H1 (cell line): ENCODE results near the gene DRAXIN. TPM values are rescaled to one million over a fixed set of nuclear protein-coding genes. Genes with fewer than 3 reads are reported as not detected.
A peak's percentile ranks its signal among the peaks of the same experiment; 100 is the strongest.

Source experiments
- CTCF ChIA-PET: fragments of 300-600 bp; sonication (Branson Sonifier 250); formaldehyde crosslinking; loops from one replicate; lab custom pipeline; 2021; ENCODE audit not compliant: partially characterized antibody; lab: Charles Lee
- POLR2A ChIA-PET: fragments of 300-600 bp; sonication (Branson Sonifier 250); formaldehyde crosslinking; loops from one replicate; lab custom pipeline; 2021; ENCODE audit warnings: inconsistent platforms; ENCODE audit not compliant: partially characterized antibody; lab: Charles Lee
- DNase-seq, 2 experiments: peaks; one replicate each; pipeline versions ENCODE4 v3.0.0 to v3.0.0-alpha.2; 2010 to 2022; ENCODE audit warnings: low spot score in 2 of 2, low read depth in 1 of 2, mixed read lengths in 1 of 2
- FAIRE-seq: peaks from 2 replicates; lab custom pipeline; 2011; peaks lifted over from hg19 to GRCh38; lab: Jason Lieb, UNC
- H2AFZ ChIP-seq: 2 replicates; pipeline ENCODE4 v1.8.1; 2012; ENCODE audit warnings: low read length, inconsistent platforms
- H2AK5ac ChIP-seq: 2 replicates; pipeline ENCODE4 v1.6.1; 2013; ENCODE audit warnings: low read depth, low read length
- H2BK120ac ChIP-seq: replicated peaks from 2 replicates; pipeline ENCODE3; 2013; ENCODE audit warnings: low read depth, low read length, inconsistent platforms
- H2BK12ac ChIP-seq: 2 replicates; pipeline ENCODE4 v1.6.1; 2013; ENCODE audit warnings: low read depth, low read length
- H2BK15ac ChIP-seq: 2 replicates; pipeline ENCODE4 v1.6.1; 2013; ENCODE audit warnings: low read length
- H2BK20ac ChIP-seq: 2 replicates; pipeline ENCODE4 v1.6.1; 2013; ENCODE audit warnings: low read length
- H2BK5ac ChIP-seq: 2 replicates; pipeline ENCODE4 v1.6.1; 2013; ENCODE audit warnings: low read depth, low read length
- H3K14ac ChIP-seq: 2 replicates; pipeline ENCODE4 v1.6.1; 2013; ENCODE audit warnings: inconsistent platforms; ENCODE audit not compliant: insufficient read length
- H3K18ac ChIP-seq: 2 replicates; pipeline ENCODE4 v1.6.1; 2013; ENCODE audit warnings: low read length; ENCODE audit errors: extremely low read depth
- H3K23ac ChIP-seq: 2 replicates; pipeline ENCODE4 v1.6.1; 2013; ENCODE audit warnings: inconsistent platforms; ENCODE audit not compliant: insufficient read length
- H3K23me2 ChIP-seq: 2 replicates; pipeline ENCODE4 v1.6.1; 2013; ENCODE audit warnings: low read depth, low read length
- H3K27ac ChIP-seq: 2 replicates; pipeline ENCODE4 v1.6.1; 2011; ENCODE audit warnings: low read depth, low read length, inconsistent platforms
- H3K27me3 ChIP-seq, 4 experiments: replicated peaks in 1 of 4; 1 replicate in 1 of 4; 2 replicates in 3 of 4; pipeline versions ENCODE4 v1.6.1 to v1.8.1; 2011 to 2013; ENCODE audit warnings: low read length in 3 of 4, mild to moderate bottlenecking in 3 of 4, inconsistent platforms in 2 of 4, mixed read lengths in 2 of 4, moderate library complexity in 1 of 4; ENCODE audit not compliant: control insufficient read depth in 3 of 4, insufficient read depth in 3 of 4; ENCODE audit errors: extremely low read depth in 1 of 4
- H3K36me3 ChIP-seq, 4 experiments: 2 replicates each; pipeline versions ENCODE4 v1.6.1 to v1.8.1; 2011 to 2013; ENCODE audit warnings: mild to moderate bottlenecking in 4 of 4, low read length in 3 of 4, moderate library complexity in 2 of 4, control low read depth in 1 of 4, inconsistent platforms in 1 of 4; ENCODE audit not compliant: insufficient read depth in 4 of 4, control insufficient read depth in 2 of 4
- H3K4ac ChIP-seq: replicated peaks from 2 replicates; pipeline ENCODE3; 2013; ENCODE audit warnings: low read length, low read depth, mixed read lengths, inconsistent platforms; ENCODE audit not compliant: insufficient read length
- H3K4me1 ChIP-seq, 4 experiments: replicated peaks in 1 of 4; 1 replicate in 1 of 4; 2 replicates in 3 of 4; pipeline versions ENCODE4 v1.6.1 to v1.8.1; 2011 to 2013; ENCODE audit warnings: low read length in 3 of 4, inconsistent platforms in 2 of 4, mixed read lengths in 1 of 4; ENCODE audit not compliant: insufficient read depth in 4 of 4, control insufficient read depth in 3 of 4
- H3K4me2 ChIP-seq, 2 experiments: 2 replicates each; pipeline versions ENCODE4 v1.6.1 to v1.8.1; 2011 to 2013; ENCODE audit warnings: low read depth in 2 of 2, low read length in 2 of 2, control low read depth in 1 of 2, inconsistent platforms in 1 of 2, mild to moderate bottlenecking in 1 of 2; ENCODE audit not compliant: insufficient read depth in 1 of 2
- H3K4me3 ChIP-seq, 4 experiments: fragments of 200-600, 300-600 bp in 1 of 4; sonication (generic), shearing (Covaris generic), sonication (Bioruptor Twin) in 1 of 4; 2 replicates each; pipeline versions ENCODE4 v1.5.1 to v1.8.1; 2011 to 2016; ENCODE audit warnings: low read length in 4 of 4, low read depth in 3 of 4, control low read depth in 2 of 4, inconsistent platforms in 2 of 4, mild to moderate bottlenecking in 2 of 4, mixed read lengths in 1 of 4, moderate library complexity in 1 of 4; ENCODE audit not compliant: insufficient read depth in 2 of 4; ENCODE audit errors: extremely low read depth in 1 of 4
- H3K56ac ChIP-seq: replicated peaks from 2 replicates; pipeline ENCODE3; 2013; ENCODE audit warnings: low read depth, mild to moderate bottlenecking, mixed read lengths, low read length, inconsistent platforms; ENCODE audit not compliant: insufficient read length
- H3K79me1 ChIP-seq: 2 replicates; pipeline ENCODE4 v1.6.1; 2013; ENCODE audit warnings: low read depth, low read length, control low read depth
- H3K79me2 ChIP-seq, 2 experiments: 2 replicates each; pipeline versions ENCODE4 v1.6.1 to v1.8.1; 2012 to 2013; ENCODE audit warnings: low read length in 2 of 2, mild to moderate bottlenecking in 2 of 2, inconsistent platforms in 1 of 2; ENCODE audit not compliant: insufficient read depth in 2 of 2, control insufficient read depth in 1 of 2
- H3K9ac ChIP-seq, 4 experiments: replicated peaks in 1 of 4; 1 replicate in 1 of 4; 2 replicates in 3 of 4; pipeline versions ENCODE4 v1.6.1 to v1.8.1; 2011 to 2013; ENCODE audit warnings: low read depth in 3 of 4, low read length in 3 of 4, control low read depth in 2 of 4, mild to moderate bottlenecking in 2 of 4, moderate library complexity in 2 of 4, inconsistent platforms in 1 of 4; ENCODE audit errors: extremely low read depth in 1 of 4
- H3K9me3 ChIP-seq, 2 experiments: 2 replicates each; pipeline versions ENCODE4 v1.6.1 to v1.8.1; 2012 to 2013; ENCODE audit warnings: mild to moderate bottlenecking in 2 of 2, moderate library complexity in 2 of 2, control low read depth in 1 of 2, inconsistent platforms in 1 of 2, low read depth in 1 of 2, low read length in 1 of 2, mixed read lengths in 1 of 2; ENCODE audit not compliant: insufficient read depth in 2 of 2
- H4K20me1 ChIP-seq, 2 experiments: replicated peaks in 1 of 2; 2 replicates each; pipeline versions ENCODE3 to v1.8.1; 2011 to 2013; ENCODE audit warnings: inconsistent platforms in 2 of 2, low read length in 2 of 2, mild to moderate bottlenecking in 1 of 2; ENCODE audit not compliant: insufficient read depth in 2 of 2, control insufficient read depth in 1 of 2
- H4K5ac ChIP-seq: 2 replicates; pipeline ENCODE4 v1.6.1; 2013; ENCODE audit warnings: low read length, low read depth, mixed read lengths, inconsistent platforms; ENCODE audit not compliant: insufficient read length
- H4K8ac ChIP-seq: 2 replicates; pipeline ENCODE4 v1.8.0; 2013; ENCODE audit warnings: mild to moderate bottlenecking, moderate library complexity, low read length, inconsistent platforms; ENCODE audit not compliant: insufficient read depth; ENCODE audit errors: extremely low read depth
- H4K91ac ChIP-seq: replicated peaks from 2 replicates; pipeline ENCODE3; 2013; ENCODE audit warnings: low read length, mixed read lengths, inconsistent platforms; ENCODE audit not compliant: insufficient read length
- CHD1 ChIP-seq: IDR thresholded peaks from 2 replicates; pipeline ENCODE4 v1.6.1; 2012; ENCODE audit warnings: low read depth, low read length, improper control_type of control experiment
- CTBP2 ChIP-seq: IDR thresholded peaks from 2 replicates; pipeline ENCODE4 v1.7.0; 2011; ENCODE audit warnings: borderline replicate concordance, mild to moderate bottlenecking, moderate library complexity, mixed read lengths, low read length; ENCODE audit not compliant: insufficient read depth, insufficient read length
- EZH2 ChIP-seq: fragments of 200-600 bp; sonication (generic); IDR thresholded peaks from 2 replicates; pipeline ENCODE4 v1.7.1; 2012; ENCODE audit warnings: low read depth, mild to moderate bottlenecking, moderate library complexity, low read length, inconsistent platforms; ENCODE audit not compliant: severe bottlenecking
- KDM1A ChIP-seq: fragments of 200-600, 300-600 bp; sonication (generic); IDR thresholded peaks from 2 replicates; pipeline ENCODE4 v1.7.1; 2016; ENCODE audit warnings: mild to moderate bottlenecking, low read length, borderline replicate concordance
- RAD21 ChIP-seq, 2 experiments: IDR thresholded peaks in 1 of 2; conservative IDR thresholded peaks in 1 of 2; 2 replicates each; pipeline ENCODE4 v1.6.1; 2011; ENCODE audit warnings: low read depth in 2 of 2, low read length in 2 of 2, improper control_type of control experiment in 1 of 2, inconsistent platforms in 1 of 2, mild to moderate bottlenecking in 1 of 2, moderate library complexity in 1 of 2
- TEAD4 ChIP-seq: IDR thresholded peaks from 2 replicates; pipeline ENCODE4 v1.6.1; 2012; ENCODE audit warnings: low read depth, low read length, inconsistent platforms, mixed read lengths
- ZNF274 ChIP-seq: IDR thresholded peaks from 2 replicates; pipeline ENCODE4 v1.7.0; 2012; ENCODE audit warnings: low read length, borderline replicate concordance; ENCODE audit errors: extremely low read depth
- WGBS, 2 experiments: shearing (Covaris generic) in 1 of 2; methylation state at CpG; one replicate each; pipeline versions ENCODE4 v1.1.6 to v1.1.7; 2013 to 2015; ENCODE audit warnings: low lambda C conversion rate in 2 of 2, mixed read lengths in 2 of 2, inconsistent platforms in 1 of 2, low coverage in 1 of 2, missing lambda C conversion rate in 1 of 2; ENCODE audit not compliant: insufficient replicate concordance in 2 of 2, insufficient coverage in 1 of 2, insufficient read length in 1 of 2; ENCODE audit errors: extremely low coverage in 1 of 2, missing lambda C conversion rate in 1 of 2; 5-methylcytosine and 5-hydroxymethylcytosine counted together
- polyA plus RNA-seq, 7 experiments: library from polyadenylated mRNA; depleted of rRNA in 3 of 7; stranded (reverse) in 5 of 7; unstranded in 2 of 7; fragments of >200 nt in 5 of 7; fragments of 200-250 nt in 2 of 7; gene quantifications; 1 replicate in 5 of 7; 2 replicates in 1 of 7; 4 replicates in 1 of 7; pipeline versions ENCODE4 v1.2.1 to v1.2.3, GENCODE V29; 2011 to 2013; ENCODE audit warnings: missing spikeins in 2 of 7, mixed read lengths in 2 of 7
- total RNA-seq: library from RNA; stranded (reverse); fragmentation: NEBNext Ultra II Directional; extraction: Animal tissue kit (Norgen Biotek cat#: 25700); gene quantifications from 2 replicates; pipeline ENCODE4 v1.2.1, GENCODE V29; 2021
- TF ChIP-seq, protein P1 (sequence below): IDR thresholded peaks from 2 replicates; pipeline ENCODE4 v1.6.1; 2012; ENCODE audit warnings: inconsistent platforms

Gene DRAXIN
- total and polyA plus RNA-seq, 2 of the 8 experiments (the other 6 are each of a cell fraction or from before 2014, with no cell fraction given) = 4.6 to 17.6 TPM

DNA sequence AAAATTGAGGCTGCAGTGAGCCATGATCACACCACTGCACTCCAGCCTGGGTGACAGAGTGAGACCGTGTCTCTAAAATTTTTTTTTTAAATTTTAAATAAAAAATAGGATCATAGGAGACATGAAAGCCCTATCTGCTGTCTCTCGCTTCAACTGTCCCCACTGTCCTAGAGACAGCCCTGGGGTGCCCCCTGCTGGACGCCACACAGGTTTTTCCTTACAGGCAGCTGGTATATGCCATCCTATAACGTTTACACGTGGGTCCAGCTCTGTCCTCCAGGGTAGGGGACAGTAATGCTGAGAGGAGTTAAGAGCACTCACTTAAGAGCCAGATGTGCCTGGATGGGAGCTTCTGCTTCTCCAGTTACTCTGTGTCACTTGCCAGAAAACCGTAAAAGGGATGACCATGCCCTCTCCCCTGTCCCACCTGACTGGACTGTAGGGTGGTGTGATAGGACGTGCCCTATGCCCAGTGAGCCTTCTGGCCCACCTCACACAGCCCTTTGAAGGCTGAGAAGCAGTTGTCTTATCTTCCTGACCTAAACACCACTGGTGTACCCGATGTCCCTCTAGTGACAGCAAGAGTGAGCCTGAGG is 45.7 kb upstream of the DRAXIN start:
- Histone ChIP-seq H3K14ac (no peak overlapping the region), H2AFZ (no peak overlapping the region), H3K27ac (no peak overlapping the region), H3K4me1 (peaks cover under 1 to 16% (median 14%) of the 10 kb centered on the region in 4 experiments), H2BK15ac (no peak overlapping the region), H2AK5ac (no peak overlapping the region), H3K4ac (no peak overlapping the region), H3K18ac (no peak overlapping the region), H3K23ac (no peak overlapping the region), H4K5ac (no peak overlapping the region), H3K79me1 (no peaks in the 10 kb centered on the region), H3K27me3 (no peaks in the 10 kb centered on the region), H4K91ac (no peak overlapping the region), H3K56ac (no peak overlapping the region), H3K4me3 (no peak overlapping the region), H2BK120ac (no peak overlapping the region), H3K4me2 (no peak overlapping the region), H3K23me2 (no peaks in the 10 kb centered on the region; the same call in 1 of the 2 replicates), H3K9ac (no peak overlapping the region), H3K9me3 (no peaks in the 10 kb centered on the region), H2BK5ac (no peak overlapping the region), H3K79me2 (no peaks in the 10 kb centered on the region), H3K36me3 (no peaks in the 10 kb centered on the region; a peak in 1 of 8 replicates), H4K8ac (no peak overlapping the region), H2BK12ac (no peak overlapping the region), H2BK20ac (no peak overlapping the region), H4K20me1 (peaks cover 1 to 4% of the 10 kb centered on the region in 2 experiments)
- CTCF ChIA-PET = interaction anchor here (0.6 to 6.3 kb wide), 56 partner anchors 8 to 404 kb away, joined by 3 to 66 read pairs (median 4); partner anchors contain the start of genes AGTRAP, DISP3 and FBXO6
- WGBS, 2 experiments = 54% methylated on average over 8 of the region's 8 CpGs; no CpG with 5 or more reads in 1 of the 2 experiments
- POLR2A ChIA-PET = interaction anchor here (0.5 to 1.2 kb wide), 4 partner anchors 9 to 614 kb away, joined by 3 to 4 read pairs (median 3); no protein-coding TSS in a partner anchor
- DNase-seq (peak in 1 of 2 experiments; percentile 95), FAIRE-seq (peak; percentile 52)
- TF ChIP-seq RAD21 (IDR thresholded peaks at IDR 0.05 in 1 of 2, conservative IDR thresholded peaks at IDR 0.05 in 1 of 2; ENCODE audit: low read depth in 2 of 2, low read length in 2 of 2) (peak; percentile 83 to 85), CTBP2 (no peak), CHD1 (no peak), EZH2 (no peak), ZNF274 (no peak), KDM1A (no peak), TEAD4 (no peak)
- TF ChIP-seq, protein P1, sequence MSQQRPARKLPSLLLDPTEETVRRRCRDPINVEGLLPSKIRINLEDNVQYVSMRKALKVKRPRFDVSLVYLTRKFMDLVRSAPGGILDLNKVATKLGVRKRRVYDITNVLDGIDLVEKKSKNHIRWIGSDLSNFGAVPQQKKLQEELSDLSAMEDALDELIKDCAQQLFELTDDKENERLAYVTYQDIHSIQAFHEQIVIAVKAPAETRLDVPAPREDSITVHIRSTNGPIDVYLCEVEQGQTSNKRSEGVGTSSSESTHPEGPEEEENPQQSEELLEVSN = no peak
